Measurements from ENCODE around the gene RHOD. TPM values are rescaled to one million over a fixed set of nuclear protein-coding genes. Genes with fewer than 3 reads are reported as not detected.
A peak's percentile ranks its signal among the peaks of the same experiment; 100 is the strongest.

The RHOD gene
- total and polyA plus RNA-seq, 4 donors: 7.3 to 39.3 (median 16.5) TPM

GRCh38 chr11:67032830-67033551, 23.7 kb upstream of the RHOD start:
- ATAC-seq (ENCODE audit: insufficient read depth, low FRiP score) (peak; percentile 58), DNase-seq (no peak)
- Histone ChIP-seq H3K9ac (ENCODE audit: insufficient read depth in 1 of 2, low read length in 2 of 2) (no peak overlapping the region), H3K27ac (ENCODE audit: low read depth in 1 of 2, low read length in 1 of 2) (no peak overlapping the region), H3K36me3 (ENCODE audit: control insufficient read depth in 4 of 4, insufficient read depth in 4 of 4, low read length in 4 of 4) (no peaks in the 10 kb centered on the region), H3K9me3 (ENCODE audit: control insufficient read depth in 4 of 4, insufficient read depth in 3 of 4, low read length in 3 of 4) (no peaks in the 10 kb centered on the region), H3K4me1 (ENCODE audit: control insufficient read depth in 5 of 5, insufficient read depth in 5 of 5, low read length in 5 of 5) (no peaks in the 10 kb centered on the region), H3K4me3 (no peak overlapping the region), H3K27me3 (ENCODE audit: control insufficient read depth in 3 of 3, insufficient read depth in 3 of 3, low read length in 2 of 3) (no peaks in the 10 kb centered on the region)
- WGBS, 2 donors: 77% methylated on average over 12 of the region's 12 CpGs
- TF ChIP-seq CTCF (IDR thresholded peaks at IDR 0.05; ENCODE audit: control extremely low read depth, extremely low read depth): no peak

GRCh38 chr11:67033661-67034166, 22.9 kb upstream of the RHOD start:
- no peaks in the 10 kb centered on the region for H3K4me1 ChIP-seq (ENCODE audit: control insufficient read depth in 5 of 5, insufficient read depth in 5 of 5, low read length in 5 of 5)
- H3K9me3 ChIP-seq (ENCODE audit: control insufficient read depth in 4 of 4, insufficient read depth in 3 of 4, low read length in 3 of 4): no peaks in the 10 kb centered on the region
- ATAC-seq (ENCODE audit: insufficient read depth, low FRiP score) (no peak), DNase-seq (no peak)
- H3K36me3 ChIP-seq (ENCODE audit: control insufficient read depth in 4 of 4, insufficient read depth in 4 of 4, low read length in 4 of 4): no peaks in the 10 kb centered on the region
- H3K27me3 ChIP-seq (ENCODE audit: control insufficient read depth in 3 of 3, insufficient read depth in 3 of 3, low read length in 2 of 3): no peaks in the 10 kb centered on the region
- 70 to 71% methylated on average over 8 of the region's 8 CpGs for WGBS, 2 donors
- no peak overlapping the region for H3K27ac ChIP-seq (ENCODE audit: low read depth in 1 of 2, low read length in 1 of 2)
- no peak overlapping the region for H3K4me3 ChIP-seq
- TF ChIP-seq CTCF (IDR thresholded peaks at IDR 0.05; ENCODE audit: control extremely low read depth, extremely low read depth): no peak
- H3K9ac ChIP-seq (ENCODE audit: insufficient read depth in 1 of 2, low read length in 2 of 2): no peak overlapping the region

GRCh38 chr11:67034350-67034749, 22.3 kb upstream of the RHOD start:
- no peak overlapping the region for H3K27ac ChIP-seq (ENCODE audit: low read depth in 1 of 2, low read length in 1 of 2)
- DNase-seq: no peak
- ATAC-seq (ENCODE audit: insufficient read depth, low FRiP score): no peak
- H3K27me3 ChIP-seq (ENCODE audit: control insufficient read depth in 3 of 3, insufficient read depth in 3 of 3, low read length in 2 of 3): no peaks in the 10 kb centered on the region
- 79% methylated on average over 6 of the region's 6 CpGs for WGBS, 2 donors
- no peaks in the 10 kb centered on the region for H3K4me1 ChIP-seq (ENCODE audit: control insufficient read depth in 5 of 5, insufficient read depth in 5 of 5, low read length in 5 of 5)
- no peak for TF ChIP-seq CTCF (IDR thresholded peaks at IDR 0.05; ENCODE audit: control extremely low read depth, extremely low read depth)
- no peaks in the 10 kb centered on the region for H3K36me3 ChIP-seq (ENCODE audit: control insufficient read depth in 4 of 4, insufficient read depth in 4 of 4, low read length in 4 of 4)
- H3K4me3 ChIP-seq: no peak overlapping the region
- no peak overlapping the region for H3K9ac ChIP-seq (ENCODE audit: insufficient read depth in 1 of 2, low read length in 2 of 2)
- no peaks in the 10 kb centered on the region for H3K9me3 ChIP-seq (ENCODE audit: control insufficient read depth in 4 of 4, insufficient read depth in 3 of 4, low read length in 3 of 4)
